Right renal cortex interstitium (tissue), 3 donors: ENCODE results near the gene PBX1. TPM values are rescaled to one million over a fixed set of nuclear protein-coding genes. Genes with fewer than 3 reads are reported as not detected.

Experiments
- DNase-seq, 3 donors: peaks; one replicate each; pipeline ENCODE4 v3.0.0-alpha.2; 2013; ENCODE audit warnings: low read depth in 3 of 3, low spot score in 2 of 3
- polyA plus RNA-seq, 3 donors: library from polyadenylated mRNA; unstranded; fragments of 120-200 nt; gene quantifications; one replicate each; pipeline ENCODE4 v1.2.1, GENCODE V29; 2013; ENCODE audit not compliant: insufficient read length in 3 of 3

PBX1 gene
- polyA plus RNA-seq, 3 donors = 146 to 171 (median 170) TPM

- no peak for DNase-seq
These were observed 210.6 kb downstream of the PBX1 start for GRCh38 chr1:164769486-164770130.

GRCh38 chr1:164770131-164770529 is 211.1 kb downstream of the PBX1 start:
- no peak for DNase-seq

GRCh38 chr1:164771041-164771618 is 212.1 kb downstream of the PBX1 start:
- DNase-seq = no peak

DNA sequence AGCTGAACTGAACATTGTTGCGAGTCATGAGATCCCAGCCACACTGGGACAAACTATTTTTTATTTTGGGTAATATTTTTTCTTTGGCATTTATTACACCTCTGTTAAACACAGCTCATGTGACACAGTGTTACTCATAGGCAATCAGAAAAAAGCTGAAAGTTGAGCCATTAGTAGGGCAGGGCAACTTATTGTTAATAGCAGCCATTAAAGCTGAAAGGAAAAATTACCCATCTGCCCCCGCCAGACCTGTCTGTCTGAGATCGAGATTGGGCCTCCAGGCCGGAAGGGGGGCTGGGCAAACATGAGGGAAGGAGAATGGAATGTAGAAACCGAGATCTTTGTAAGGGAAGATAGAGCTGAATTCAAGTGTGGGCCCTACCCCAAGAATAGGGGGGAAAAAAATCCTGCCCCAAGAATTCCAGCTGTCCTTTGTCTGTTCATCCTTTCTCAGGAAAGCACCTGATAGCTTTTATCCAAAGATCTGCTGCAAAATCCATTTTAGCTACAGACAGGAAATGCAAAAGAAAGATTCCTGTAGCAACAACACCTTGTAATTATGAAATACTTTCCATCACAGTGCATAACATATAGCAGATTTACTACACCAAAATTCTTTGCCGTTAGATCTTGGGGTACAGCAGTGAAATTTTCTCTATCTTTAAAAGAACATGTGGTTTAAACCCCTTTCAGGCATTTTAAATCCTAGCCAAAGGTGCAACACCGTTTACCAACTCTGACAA is 212.8 kb downstream of the PBX1 start:
- no peak for DNase-seq

- no peak for DNase-seq
These were observed 213.7 kb downstream of the PBX1 start for GRCh38 chr1:164772635-164773034.

GRCh38 chr1:164773102-164773501 is 214.1 kb downstream of the PBX1 start:
- no peak for DNase-seq

DNA sequence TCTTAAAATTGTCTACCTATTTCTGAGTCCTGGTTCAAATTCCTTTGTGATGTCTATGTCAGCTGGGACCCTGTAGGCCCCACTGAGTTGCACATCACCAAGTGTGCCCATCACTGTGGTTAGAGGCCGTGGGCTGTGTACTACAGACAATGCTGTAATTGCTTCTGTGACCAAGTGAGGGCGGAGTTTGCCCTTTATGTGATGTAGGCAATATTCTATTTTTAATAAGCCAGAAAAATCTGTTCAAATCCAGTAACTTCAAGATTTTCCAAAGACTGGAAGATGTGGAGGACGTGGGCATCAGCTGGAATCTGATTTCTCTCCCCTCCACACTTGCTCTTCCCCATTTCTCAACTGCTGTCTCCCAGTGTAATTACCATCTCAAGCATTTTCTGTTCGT is 215.4 kb downstream of the PBX1 start:
- DNase-seq = no peak

DNA sequence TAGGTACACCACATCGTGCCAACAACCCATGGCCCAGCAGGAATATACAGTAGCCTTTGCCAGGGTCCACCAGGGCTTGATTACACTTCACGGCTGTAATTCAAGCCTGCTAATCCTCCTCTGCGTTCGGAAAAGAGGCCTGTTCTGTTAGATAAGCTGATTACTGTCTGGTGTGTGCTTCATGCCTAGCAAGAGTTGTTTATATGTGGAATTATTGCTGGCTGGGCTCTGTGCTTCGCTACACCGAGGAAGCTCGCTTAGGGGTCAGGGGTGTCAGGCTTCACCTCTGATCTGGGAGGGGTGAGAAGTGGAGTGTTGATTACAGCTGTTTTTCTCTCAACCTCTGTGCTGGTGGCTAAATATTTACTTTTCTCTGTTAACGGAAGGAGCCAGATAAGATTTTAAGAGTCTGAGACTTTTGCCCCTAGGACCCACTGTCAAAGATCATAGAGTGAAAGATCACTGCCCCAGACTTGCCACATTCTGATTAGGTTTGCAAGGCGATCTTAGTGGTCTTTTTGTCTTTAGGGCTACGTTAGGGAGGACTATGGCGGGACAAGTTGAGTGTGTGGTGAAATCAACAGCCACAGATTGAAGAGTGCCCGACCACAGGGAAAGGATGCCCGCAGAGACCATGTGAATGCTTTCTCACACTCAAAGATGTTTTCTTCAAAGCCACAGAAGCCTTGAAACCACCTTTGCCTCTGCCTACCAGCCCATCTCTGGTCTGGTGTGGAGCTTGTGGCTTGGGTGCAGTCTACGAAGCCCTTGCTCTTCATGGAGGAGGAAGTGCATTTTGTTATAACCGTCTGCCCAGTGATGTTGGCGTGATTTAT is 216.1 kb downstream of the PBX1 start:
- no peak for DNase-seq

DNA sequence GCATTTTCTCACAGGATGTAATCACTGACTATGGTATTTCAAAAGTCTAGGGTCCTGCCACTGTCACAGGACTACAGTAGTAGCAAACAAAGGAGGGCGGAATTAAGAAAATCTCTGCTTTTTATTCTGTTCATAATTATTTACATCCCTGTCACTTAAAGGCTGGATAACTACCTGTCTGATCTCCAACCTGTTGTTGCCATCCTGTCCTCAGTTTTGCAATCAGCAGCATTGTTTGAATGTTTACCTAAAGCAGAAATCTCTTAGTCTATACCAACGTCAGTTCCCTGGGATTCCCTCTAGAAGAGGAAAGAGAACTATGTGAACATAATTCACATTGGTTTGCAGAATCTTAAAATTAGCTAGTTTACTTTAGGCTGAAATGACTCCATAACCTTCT is 218.5 kb downstream of the PBX1 start:
- no peak for DNase-seq

DNA sequence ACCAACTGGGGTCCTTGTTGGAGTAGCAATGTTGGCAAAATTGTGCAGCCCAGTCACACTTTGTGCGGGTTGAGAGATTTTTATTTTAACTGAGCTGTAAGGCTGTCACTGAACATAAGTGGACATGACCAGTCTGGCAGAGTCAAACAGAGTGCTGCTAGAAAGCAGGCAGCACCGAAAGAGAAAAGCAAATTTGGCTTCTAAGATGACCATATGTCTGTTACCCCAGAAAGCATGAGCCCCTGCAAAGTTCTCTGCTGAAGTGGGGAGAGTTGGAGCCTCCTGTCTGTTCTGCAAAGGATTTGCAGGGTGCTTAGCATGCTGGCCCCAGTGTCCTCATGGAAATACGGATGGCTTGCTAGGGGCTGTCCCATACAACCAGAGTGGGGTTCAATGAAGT is 220.4 kb downstream of the PBX1 start:
- no peak for DNase-seq

GRCh38 chr1:164780111-164780812 is 221.3 kb downstream of the PBX1 start:
- DNase-seq = no peak

DNA sequence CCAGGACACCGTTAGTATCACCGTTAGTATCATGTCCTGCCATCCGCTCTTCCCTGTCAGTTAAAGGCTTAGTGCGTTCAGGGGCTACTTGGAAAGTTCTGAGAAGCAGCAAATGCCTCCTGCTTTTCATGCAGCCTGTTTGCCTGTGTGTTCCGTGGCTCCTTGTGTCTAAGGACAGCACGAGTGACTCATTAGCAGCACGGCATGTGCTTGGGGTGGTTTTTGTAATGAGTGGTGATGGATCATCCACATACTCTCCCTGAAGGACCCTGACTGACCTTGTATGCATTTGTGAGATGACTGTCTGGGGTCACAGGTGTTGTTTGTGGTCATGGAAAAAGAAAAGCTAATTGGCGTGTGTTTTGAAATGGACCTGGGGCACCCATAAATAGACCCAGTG is 221.9 kb downstream of the PBX1 start:
- no peak for DNase-seq

DNA sequence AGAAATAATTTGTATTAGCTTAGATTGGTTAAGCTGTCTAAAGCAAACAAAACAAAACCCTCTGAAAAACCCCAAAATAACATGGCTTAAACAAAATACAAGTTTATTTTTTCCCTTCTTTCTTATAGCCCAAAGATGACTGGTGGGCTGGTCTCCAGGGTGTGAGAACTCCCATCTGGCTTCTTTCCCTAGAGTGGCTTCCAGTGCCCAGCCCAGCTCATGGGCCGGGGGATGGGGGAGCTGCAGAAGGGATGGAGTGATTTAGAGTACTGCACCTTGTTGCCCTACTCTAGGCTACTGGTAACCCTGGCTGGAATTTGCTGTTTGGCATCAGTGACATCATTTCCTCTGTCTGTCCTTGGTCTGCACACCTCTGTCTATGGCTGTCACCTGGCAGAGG is 223.0 kb downstream of the PBX1 start:
- no peak for DNase-seq

DNA sequence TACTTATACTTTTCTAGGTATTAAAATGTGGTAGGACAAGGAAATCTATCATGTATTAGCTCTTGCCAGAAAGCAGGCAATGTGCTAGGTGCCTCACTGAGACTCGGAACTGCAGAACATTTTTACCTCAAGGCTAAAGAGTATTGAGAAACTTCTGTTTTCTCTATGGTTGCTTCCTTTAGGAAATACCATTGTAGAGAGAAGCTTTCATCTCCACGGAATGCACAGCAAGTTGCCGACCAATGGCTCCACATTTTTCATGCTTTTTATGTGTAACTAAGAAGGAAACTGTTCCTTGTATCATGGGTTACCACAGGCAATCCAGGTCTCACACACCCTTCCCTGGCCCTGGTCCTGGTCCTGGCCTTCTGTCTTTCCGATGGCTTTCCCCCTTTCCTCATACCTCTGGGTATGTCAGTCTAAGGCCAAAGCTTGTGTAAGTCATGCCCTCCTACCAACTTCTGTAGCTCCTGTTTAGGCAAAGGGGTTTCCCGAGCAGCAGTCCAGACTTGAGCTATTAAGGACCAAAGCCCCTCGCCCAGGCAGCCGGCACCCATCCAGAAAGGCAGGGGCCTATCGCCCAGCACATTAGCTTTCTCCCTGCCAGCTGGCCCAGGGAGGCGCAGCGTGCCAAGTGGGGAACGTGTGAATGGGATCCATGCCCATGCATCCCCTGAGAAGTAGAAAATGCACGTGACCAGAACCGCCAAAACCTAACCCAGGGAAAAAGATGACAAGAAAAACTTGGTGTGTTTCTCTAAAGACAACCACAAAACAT is 225.0 kb downstream of the PBX1 start:
- DNase-seq = no peak

- no peak for DNase-seq
These were observed 226.0 kb downstream of the PBX1 start for GRCh38 chr1:164784960-164785359.

DNA sequence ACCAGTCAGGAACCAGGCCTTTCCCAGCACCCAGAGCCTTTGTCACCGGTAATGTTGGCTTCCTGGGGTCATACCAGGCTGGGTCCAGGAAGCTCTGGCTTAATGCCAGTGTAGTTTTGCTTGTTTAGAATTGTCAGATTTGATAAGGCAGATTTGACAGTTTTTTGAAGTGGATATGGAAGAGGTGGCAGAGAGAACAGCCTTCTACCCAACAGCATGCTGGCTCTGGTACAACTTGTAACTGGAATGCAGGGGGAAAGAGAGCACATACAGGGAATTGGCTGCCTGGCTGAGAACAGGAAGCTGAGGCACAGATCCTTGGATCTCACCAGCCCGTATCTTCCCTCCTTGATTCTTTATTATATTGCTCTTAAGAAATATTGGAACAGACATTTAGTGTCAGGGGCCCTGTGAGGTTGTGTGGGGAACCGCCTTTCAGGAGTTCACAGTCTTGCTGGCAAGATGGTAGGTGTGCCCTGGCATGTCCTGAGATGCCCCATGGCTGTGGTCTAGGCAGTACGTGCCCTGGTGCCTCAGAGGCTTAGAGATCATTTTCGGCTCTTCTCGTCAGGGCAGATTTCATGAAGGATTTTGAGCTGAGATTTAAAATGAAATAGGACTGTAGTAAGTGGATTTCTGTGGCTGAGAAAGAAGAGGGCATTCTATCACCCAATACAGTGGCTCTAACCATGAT is 227.0 kb downstream of the PBX1 start:
- DNase-seq = no peak

GRCh38 chr1:164786980-164787833 is 228.2 kb downstream of the PBX1 start:
- peak in 1 of 3 donors; percentile 65 for DNase-seq

- DNase-seq = no peak
These were observed 228.8 kb downstream of the PBX1 start for GRCh38 chr1:164787834-164788231.
